Germinal center (tissue), 1 donor: ENCODE data around the gene GPHN.

Experiments used
- DNase-seq: peaks from one replicate; pipeline ENCODE4 v3.0.0; 2012; ENCODE audit warnings: mixed read lengths, low spot score

The GPHN gene

DNA sequence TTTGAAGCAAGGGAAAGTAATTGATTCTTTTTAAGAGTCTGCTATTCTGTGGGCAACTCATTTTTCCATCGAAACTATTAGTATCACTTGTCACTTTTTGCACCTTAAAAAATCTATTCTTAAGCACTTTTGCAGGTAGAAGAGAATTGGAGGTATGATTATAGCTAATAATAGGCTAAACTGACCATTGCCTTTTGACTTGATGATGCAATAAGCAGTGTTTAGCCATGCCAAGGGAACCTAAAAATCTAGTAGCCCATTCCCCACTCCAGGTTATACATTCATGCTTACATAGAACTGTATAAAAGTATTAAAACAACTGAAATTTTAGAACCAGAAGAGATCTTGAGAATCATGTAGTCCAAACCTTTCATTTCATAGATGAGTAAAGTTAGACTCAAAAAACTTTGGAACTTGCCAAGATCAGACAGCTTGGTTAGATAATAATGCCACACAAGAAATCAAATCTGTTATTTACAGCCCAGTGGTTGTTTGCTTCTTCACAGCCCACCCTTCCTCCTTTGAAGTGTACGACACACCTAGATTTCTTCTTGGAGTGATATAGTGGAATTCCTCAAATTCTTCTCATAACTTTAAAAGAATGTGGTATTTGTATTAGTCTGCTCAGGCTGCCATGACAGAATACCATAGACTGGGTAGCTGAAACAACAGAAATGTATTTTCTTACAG lies 659.6 kb downstream of the GPHN start:
- DNase-seq: no peak

DNA sequence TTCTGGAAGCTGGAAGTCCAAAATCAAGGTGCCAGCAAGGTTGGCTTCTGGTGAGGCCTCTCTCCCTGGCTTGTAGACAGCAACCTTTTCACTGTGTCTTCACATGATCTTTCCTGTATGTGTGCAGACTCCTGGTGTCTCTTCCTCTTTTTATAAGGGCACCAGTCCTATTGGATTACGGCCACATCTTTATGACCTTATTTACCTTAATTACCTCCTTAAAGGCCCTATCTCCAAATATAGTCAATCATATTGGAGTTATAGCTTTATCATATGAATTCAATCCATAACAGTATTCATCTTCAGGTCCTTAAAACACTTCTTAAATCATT lies 660.1 kb downstream of the GPHN start:
- DNase-seq: no peak

DNA sequence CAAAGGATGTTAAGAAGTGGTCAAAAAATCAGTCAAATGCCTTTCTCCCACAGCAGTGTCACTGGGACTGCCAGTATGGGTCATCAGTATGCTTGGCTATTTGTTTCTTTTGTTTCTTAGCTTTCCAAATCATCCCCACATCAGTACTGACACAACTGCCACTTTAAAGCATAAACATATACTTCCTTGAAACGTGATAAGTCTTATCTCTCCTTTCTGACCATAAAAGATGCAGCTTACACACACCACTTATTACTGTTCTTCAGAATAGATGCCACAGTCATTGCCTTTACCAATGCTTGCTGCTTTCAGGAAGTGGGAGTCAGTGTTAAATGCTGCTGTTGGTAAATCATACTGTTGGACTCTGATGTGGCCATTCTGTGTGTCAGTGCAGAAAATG lies 662.7 kb downstream of the GPHN start:
- no peak for DNase-seq

DNA sequence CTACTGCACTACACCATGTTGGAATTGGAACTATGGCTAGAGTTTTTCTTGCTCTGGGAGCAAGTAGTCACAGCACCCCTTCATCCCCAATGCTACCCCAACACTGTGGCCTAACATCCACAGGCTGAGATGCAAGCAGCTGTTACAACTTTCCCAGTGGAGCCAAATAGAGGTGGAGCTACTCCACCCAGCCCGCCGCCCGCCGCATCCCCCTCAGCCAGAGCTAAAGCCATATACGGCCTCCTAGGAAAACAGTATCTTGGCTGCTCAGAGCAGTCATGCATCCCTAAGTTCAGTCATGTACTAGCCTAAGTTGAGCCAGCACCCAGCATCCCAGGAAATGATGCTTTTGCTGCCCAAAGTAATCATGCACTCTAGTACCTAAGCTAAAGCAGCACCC lies 664.1 kb downstream of the GPHN start:
- no peak for DNase-seq

DNA sequence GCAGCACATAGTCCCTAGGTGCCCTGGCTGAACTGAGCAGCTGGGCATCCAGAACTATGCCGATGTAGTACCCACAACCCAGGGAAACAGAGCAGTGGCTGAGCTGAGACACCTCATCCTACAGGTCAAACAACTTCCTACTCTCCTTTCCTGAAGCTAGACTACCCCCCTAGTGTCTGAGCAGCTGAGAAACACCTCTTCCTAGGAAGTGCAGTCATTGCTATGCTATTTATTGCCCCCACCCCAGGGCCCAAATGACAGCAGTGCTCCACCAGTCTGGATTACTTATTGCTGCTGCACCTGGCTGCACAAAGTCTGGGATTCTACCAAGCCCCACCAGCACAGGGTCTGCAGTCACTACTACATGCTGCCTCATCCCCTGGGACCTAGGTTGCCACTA lies 664.6 kb downstream of the GPHN start:
- DNase-seq: no peak

DNA sequence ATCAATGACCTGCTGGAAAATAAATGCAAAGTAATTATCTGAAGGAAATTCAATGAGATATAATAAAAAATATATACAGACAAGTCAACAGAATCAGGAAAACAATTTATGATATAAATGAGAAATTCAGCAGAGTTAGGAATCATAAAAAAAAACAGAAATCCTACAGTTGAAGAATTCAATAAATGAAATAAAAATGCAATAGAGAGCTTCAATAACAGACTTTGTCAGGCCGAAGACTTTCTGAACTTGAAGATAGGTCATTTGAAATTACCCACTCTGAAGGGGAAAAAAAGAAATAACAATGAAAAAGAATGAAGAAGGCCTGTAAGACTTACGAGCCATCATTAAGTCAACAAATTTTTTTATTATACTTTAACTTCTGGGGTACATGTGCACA lies 665.8 kb downstream of the GPHN start:
- DNase-seq: no peak

DNA sequence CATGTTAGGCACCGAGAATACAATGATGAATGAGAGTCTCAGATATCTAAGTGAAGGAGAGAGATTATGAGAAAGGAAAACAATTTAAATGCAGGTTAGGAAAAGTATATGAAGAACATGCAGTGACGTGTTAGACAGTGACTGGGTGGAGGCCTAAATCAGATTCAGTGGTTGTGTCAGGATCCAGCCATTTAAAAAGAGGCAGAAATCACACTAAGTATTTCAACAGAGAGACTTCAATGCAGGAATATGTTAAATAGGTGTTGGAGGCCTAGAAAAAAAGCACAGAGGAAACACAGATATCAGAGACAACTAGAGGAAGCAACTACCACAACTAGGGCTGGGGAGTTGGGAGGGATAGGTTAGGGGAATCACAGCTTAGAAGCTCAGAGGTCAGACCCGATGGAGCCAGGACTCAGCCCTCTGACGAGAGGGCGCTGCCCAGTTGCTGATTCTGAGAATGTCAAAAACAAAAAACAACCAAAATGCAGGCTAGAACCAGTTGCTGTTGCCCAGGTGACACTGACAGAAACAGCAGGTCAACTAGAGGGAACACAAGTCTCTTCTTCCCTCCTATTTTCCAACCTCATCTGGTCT lies 678.3 kb downstream of the GPHN start:
- no peak for DNase-seq

DNA sequence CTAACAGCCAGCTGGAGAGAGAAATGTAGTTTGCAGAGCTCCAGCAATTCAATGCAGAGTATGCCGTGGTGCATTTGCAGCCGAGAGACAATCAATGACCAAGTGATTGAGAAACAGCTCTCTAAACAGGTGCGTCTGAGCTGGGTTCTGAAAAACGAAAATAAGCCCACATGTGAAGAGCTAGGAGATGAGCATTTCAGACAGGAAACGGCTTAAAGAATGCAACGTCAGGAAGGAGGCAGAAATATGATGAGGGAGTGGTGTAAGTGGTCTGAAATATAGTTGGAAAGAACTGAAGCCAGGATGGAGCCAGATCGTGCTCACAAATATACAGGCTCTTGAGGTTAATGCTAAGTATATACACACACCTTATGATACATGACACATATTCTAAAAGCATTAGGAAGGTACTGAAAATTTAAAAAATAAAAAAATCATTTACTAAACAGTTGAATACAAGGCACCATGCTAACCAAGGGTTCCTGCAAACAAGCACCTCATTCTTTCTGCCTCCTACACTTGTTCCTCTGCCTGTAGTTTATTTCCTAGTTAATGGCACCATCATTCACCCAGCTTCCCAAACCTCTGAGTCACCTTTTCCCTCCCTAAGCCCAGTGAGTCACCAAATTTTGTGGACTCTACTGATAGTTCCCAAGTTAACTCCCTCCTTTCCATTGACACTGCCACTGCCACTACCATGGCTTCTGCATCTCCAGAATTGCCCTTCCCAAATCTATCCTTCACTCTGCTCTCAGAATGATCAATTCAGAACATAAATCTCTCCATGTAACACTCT lies 679.0 kb downstream of the GPHN start:
- DNase-seq: no peak

DNA sequence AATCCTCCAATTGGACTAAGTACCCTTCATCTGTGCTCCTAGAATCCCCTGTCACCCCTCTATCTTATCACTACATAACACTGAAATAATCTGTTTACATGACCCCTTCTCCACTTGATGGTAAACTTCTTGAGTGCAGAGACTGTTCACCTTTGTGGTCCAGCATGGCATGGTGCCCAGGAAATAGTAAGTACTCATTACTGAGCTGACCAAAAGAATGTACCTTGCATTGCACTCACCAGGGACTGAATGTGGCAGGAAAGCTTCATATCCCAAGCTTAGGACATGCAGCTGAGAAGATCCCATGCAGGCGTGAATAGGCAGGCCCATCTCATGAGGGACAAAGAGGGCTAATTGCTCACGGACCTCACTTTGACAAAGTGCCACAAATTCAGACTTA lies 679.9 kb downstream of the GPHN start:
- no peak for DNase-seq

DNA sequence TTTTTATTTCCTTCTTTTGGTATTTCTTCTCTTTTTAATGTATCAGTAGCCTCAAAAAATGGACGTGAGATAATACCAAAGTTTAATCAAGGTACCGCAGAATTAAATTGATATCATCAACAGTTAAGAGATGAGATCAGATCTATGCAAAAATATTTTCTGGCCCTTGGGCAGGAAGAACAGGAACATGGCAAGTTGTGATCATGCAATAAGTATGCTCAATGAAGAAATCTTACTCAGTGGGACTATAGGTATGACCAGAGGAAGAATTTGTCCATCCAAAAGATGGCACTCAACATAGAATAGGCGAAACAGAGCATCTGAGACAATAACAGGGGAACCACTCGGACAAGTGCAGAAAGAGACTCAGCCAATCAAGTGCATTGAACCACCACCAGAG lies 680.4 kb downstream of the GPHN start:
- no peak for DNase-seq

DNA sequence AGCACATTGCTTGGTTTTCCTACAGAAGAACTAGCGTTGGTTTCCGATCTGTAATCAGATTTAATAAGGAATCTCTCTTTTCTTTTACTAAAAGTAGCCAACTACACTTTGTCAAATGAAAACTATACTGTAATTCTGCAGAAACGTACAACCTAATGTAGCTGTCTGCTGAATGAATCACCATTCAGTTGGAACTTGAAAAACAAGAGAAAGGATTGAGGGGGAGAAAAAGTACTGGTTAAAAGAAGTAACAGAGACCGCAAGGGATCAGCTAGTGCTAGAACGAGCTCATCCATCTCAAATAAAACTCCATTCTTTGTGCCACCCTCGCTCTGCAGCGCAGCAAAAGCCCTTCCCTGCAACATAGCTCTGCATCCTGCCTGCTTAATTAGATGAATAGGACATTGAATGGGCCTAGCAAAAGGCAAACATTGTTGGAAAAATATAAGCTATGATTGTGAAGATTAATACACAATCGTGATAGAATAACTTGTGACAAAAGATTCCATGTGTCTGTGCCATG lies 683.9 kb downstream of the GPHN start:
- no peak for DNase-seq

DNA sequence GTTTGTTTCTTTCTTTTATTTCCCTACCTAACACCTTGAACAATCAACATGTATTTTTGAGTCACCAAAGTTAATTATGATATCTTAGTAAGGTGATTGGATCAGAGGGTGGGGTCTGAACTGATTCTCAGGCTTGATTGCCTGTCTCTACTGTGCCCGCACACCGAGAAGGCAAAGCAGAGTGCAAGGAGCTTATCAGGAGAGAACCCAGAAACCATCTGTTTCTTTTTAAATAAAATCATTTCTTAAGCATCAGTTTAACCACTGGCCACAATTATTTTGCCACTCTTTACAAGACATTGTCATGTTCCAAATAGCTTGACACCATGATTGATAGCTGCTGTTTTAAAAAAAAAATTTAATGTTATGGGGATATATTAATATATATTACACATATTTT lies 684.4 kb downstream of the GPHN start:
- no peak for DNase-seq

DNA sequence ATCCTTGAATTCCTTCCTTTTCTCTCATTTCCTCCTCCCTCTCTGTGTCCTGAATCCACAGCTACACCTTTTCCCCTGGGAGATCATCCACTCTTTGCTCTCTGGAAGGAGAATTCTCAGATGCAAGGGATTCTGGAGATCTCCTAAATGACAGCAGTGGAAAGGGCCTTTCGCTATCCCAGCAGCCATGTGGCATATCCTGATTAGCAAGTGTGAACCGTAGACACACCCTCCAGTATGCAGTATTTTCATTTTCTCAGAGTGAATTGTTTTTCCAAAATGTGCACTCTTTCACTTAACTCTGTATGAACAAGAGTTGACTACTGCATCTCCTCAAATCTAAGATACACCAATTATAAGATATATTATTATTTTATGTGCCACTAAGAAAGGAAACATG lies 687.3 kb downstream of the GPHN start:
- DNase-seq: no peak

DNA sequence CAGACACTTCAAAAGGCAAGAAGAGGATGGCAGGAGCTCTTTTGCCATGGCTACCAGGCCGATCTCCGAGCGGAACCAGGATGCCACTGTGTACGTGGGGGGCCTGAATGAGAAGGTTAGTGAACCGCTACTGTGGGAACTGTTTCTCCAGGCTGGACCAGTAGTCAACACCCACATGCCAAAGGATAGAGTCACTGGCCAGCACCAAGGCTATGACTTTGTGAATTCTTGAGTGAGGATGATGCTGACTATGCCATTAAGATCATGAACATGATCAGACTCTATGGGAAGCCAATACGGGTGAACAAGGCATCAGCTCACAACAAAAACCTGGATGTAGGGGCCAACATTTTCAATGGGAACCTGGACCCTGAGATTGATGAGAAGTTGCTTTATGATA lies 691.1 kb downstream of the GPHN start:
- DNase-seq: no peak

DNA sequence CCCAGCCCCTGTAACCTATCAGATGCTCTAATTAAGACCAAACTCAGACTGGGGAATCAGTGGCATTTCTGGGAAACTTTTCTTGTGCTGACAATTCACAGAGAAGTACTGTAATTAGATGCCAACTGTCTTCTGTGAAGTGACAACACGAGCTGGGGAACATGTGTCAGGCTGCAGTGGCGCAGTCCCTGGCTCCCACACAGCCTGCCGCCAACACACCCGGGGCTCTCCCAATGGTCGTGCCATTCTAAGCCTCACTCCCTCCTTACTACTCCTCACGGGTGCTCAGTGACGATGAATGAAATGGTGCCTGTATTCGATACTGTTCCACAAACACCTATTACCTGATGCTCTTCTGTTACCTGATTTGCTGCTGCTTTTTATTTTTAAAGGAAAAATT lies 699.9 kb downstream of the GPHN start:
- DNase-seq: no peak

DNA sequence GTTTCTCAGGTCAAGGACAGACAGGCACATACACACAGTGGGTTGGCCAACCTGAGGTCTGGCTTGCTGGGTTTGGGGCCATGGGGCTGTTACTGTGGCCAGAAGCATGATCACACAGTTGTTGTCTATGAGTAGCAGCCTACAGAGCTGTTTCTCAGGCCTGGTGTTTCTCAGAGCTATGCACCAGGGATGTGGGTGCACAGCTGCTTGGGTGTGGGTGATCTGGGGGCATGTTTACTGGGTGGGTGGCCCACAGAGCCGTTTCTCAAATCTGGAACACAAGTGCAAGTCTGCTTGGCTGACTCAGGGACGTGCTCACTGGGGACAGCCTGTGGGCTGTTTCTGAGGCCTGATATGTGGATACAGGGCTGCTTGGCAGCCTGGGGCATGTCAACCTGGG lies 710.2 kb downstream of the GPHN start:
- no peak for DNase-seq

DNA sequence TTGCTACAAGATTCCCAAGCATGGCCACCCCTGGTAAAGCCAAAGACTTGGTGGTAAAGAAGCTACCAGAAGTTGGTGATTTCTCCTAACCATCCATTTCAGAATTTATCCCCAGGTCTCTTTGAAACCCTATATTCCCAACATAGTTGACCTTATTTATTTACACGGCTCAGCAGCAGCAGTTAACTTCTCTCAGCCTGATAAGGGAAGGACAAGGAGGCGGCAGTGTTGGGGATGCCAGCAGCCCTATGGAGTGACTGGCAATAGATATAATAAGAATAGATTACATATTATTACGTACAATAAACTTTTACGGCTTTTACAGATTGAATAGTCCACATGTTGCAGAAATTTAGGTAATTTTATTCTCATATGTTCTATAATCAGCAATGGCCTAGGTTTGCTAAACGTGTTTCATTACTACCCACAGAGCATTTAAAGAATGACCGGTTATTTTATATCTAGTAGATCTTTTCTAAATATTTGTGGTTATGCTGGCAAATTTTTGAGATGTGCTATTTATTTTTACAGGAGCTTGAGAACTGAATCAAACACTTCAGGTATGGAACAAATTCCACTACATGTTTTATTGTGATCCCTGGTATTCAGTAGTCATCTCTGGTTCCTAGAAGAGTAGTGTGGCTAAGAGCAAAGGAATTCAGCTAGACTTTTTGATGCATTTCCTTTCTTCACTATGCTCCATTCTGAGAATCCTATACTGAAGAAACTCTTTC lies 713.5 kb downstream of the GPHN start:
- no peak for DNase-seq

DNA sequence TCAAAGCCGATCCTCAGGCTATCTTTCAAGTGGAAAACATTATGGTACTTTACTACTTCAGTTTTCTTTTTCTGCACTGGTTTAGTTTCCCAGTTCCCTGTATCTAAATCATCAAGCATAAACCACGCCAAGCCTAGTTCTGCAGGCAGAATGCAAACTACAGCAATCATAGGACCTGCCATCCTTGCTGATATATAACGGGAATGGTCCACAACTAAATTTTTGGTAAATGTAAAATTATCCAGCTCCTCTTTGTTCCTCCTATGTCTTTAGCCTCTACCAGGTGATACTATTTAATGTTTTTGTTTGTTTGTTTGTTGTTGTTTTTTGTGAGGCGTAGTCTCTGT lies 714.0 kb downstream of the GPHN start:
- DNase-seq: no peak

DNA sequence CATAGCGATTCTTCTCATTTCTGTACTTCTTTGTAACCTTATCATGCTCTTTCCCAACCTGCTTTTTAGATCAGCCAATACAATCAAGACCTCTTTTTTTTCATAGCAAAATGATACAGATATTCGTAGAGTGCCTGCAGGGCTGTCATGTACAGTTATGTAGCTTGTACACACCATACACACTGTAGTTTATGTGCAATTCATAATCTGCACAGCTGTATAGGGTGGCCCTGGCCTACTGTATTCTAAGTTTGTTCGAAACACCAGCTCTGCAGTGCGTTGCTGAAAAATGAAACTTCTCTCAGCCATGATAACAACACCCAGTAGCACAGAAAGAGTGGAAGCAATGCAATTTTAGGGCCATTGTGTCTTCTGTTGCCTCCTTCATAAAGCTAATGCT lies 717.6 kb downstream of the GPHN start:
- no peak for DNase-seq

DNA sequence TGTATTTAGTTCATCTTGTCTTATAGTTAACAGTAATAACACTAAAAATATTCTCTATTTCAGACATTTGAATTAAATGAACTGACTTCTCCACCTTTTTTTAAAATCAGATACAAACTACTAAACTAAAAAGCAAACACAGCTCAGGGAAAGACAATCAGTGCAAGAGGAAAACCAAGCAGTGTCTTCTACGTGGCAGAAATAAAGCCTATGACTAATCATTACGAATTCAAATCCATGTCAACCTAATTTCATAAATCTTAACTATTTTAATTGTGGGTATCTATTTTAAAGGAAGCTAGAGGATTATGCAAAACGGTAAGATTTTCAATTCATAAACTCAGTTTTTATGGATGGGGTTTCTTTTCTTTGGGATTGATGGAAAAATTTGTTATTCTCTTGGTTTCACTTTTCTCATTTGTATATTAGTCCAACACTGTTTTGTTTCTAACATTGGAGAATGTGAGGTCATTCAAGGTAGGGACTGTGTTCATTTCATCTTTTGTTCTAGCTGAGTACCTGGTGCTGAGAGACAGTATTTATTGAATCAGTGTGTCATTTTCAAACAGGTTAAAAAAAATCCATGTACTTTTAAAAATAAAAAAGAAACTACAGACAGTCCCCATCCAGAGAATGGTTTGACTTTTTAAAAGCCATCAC lies 720.5 kb downstream of the GPHN start:
- no peak for DNase-seq
